Natural killer cell treated with Interleukin-12 subunit alpha and Interleukin-12 subunit beta and Interleukin-15 and Interleukin-18, amount 100 ng/mL, for 72 hours (primary cell): ENCODE results near the gene DLGAP3. TPM values are rescaled to one million over a fixed set of nuclear protein-coding genes. Genes with fewer than 3 reads are reported as not detected.
A peak's percentile ranks its signal among the peaks of the same experiment; 100 is the strongest.

Source experiments
- ATAC-seq, 2 donors: fragments of 150-1000 bp; cut with Tn5 transposase in 1 of 2; sonication (Bioruptor Pico), chemical (Tn5 transposase) in 1 of 2; 2 replicates each; pipeline ENCODE4 v1.10.0; 2021
- DNase-seq: peaks from one replicate; pipeline ENCODE4 v3.0.0; 2022; ENCODE audit warnings: low spot score
- H3K27ac Mint-ChIP-seq, 2 donors: 1 replicate in 1 of 2; 2 replicates in 1 of 2; pipeline ENCODE4 v1.8.0; 2022; ENCODE audit warnings: mixed read lengths in 2 of 2, mild to moderate bottlenecking in 1 of 2, moderate library complexity in 1 of 2
- H3K27me3 Mint-ChIP-seq, 2 donors: 1 replicate in 1 of 2; 2 replicates in 1 of 2; pipeline ENCODE4 v1.8.0; 2022; ENCODE audit warnings: mixed read lengths in 2 of 2
- H3K36me3 Mint-ChIP-seq: one replicate; pipeline ENCODE4 v1.8.0; 2022; ENCODE audit warnings: mixed read lengths
- H3K4me1 Mint-ChIP-seq, 2 donors: 1 replicate in 1 of 2; 2 replicates in 1 of 2; pipeline ENCODE4 v1.8.0; 2022; ENCODE audit warnings: low read depth in 2 of 2, mixed read lengths in 2 of 2, mild to moderate bottlenecking in 1 of 2
- H3K4me3 Mint-ChIP-seq: one replicate; pipeline ENCODE4 v1.8.0; 2022; ENCODE audit warnings: mixed read lengths
- H3K9me3 Mint-ChIP-seq: 2 replicates; pipeline ENCODE4 v1.8.0; 2022; ENCODE audit warnings: mixed read lengths
- total RNA-seq, 2 donors: library from RNA; stranded (reverse); gene quantifications; one replicate each; pipeline ENCODE4 v1.2.3, GENCODE V29; 2022

Gene DLGAP3
- total RNA-seq, 2 donors from 2014 or later = 0.71 to 0.73 TPM

GRCh38 chr1:34843392-34844251 is 85.8 kb downstream of the DLGAP3 start:
- peaks cover 19 to 26% of the 10 kb centered on the region in 2 donors for H3K4me1 Mint-ChIP-seq
- no peak for DNase-seq
- H3K4me3 Mint-ChIP-seq = peak overlapping the region; percentile 72
- no peaks in the 10 kb centered on the region for H3K9me3 Mint-ChIP-seq
- H3K27me3 Mint-ChIP-seq = no peaks in the 10 kb centered on the region
- ATAC-seq = no peak
- H3K36me3 Mint-ChIP-seq = peaks cover 4% of the 10 kb centered on the region
- H3K27ac Mint-ChIP-seq = peak overlapping the region; percentile 84 to 91

DNA sequence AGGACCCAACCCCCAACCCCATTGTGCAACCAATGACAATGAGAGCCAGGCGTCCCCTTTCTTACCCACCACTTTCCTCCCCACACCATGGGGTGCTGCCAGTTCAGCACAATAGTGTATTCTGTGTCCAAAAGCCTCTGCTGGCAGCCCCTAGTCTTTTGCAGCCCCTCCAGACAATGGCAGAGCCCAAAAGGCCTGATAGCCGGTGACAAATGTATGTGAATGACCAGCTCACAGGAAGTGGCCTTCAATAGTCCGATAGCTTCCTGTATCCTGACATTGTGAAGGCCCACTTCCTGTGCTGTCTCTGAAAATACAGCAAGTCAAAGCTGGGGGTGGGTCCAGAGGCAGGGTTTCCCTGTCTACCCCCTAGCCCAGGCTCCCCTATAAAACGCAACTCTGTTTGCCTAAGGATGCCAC is 86.5 kb downstream of the DLGAP3 start:
- Mint-ChIP-seq H3K9me3 (no peaks in the 10 kb centered on the region), H3K4me3 (peak overlapping the region; percentile 72), H3K27me3 (no peaks in the 10 kb centered on the region), H3K36me3 (no peaks in the 10 kb centered on the region), H3K4me1 (peaks cover 19 to 21% of the 10 kb centered on the region in 2 donors), H3K27ac (peak overlapping the region; percentile 84 to 91)
- DNase-seq (no peak), ATAC-seq (peak; percentile 68 to 69)

DNA sequence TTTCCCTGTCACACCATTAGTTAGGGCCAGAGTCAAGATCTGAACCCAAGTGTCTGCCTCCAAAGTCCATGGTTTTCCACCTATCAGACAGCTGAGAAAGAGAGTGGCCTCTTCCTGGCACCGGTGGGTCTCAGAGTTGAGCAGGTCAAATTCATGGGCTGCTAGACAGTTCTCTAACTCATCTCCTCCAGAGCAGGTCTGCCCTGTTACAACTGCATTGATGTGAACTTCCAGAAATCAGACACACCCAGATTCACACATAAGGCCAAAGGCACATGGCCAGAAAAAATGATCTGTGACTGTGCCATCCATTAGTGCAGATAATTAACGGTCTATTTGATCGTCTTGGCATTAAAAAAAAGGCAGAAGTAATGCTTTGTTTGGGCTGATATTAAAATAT is 87.4 kb downstream of the DLGAP3 start:
- no peaks in the 10 kb centered on the region for H3K9me3 Mint-ChIP-seq
- peak overlapping the region in 1 of 2 donors; percentile 91 for H3K27ac Mint-ChIP-seq
- DNase-seq = no peak
- no peaks in the 10 kb centered on the region for H3K27me3 Mint-ChIP-seq
- H3K36me3 Mint-ChIP-seq = no peaks in the 10 kb centered on the region
- ATAC-seq = no peak
- no peak overlapping the region for H3K4me3 Mint-ChIP-seq
- H3K4me1 Mint-ChIP-seq = peaks cover 19 to 21% of the 10 kb centered on the region in 2 donors

DNA sequence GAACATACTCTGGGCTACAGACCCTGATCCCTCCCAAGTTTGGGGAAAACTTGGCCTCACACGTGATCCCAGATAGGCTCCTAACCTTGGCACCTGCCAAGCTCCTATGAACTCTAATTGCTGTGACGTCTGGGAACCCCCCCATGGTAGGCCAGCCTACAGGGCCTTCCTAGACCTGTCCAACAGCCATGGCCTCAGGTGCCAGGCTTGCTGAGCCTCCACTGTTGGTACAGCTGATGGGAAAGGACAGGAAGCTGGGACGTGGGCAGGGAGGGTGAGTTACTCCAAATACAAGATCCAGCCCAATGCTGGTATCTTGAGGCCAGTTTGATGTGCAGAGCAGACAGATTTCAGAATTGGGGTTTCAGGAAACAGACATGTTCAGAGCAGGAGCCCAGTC is 89.0 kb downstream of the DLGAP3 start:
- DNase-seq (no peak), ATAC-seq (no peak)
- Mint-ChIP-seq H3K4me1 (peaks cover 19 to 21% of the 10 kb centered on the region in 2 donors), H3K36me3 (no peaks in the 10 kb centered on the region), H3K9me3 (no peaks in the 10 kb centered on the region), H3K27me3 (no peaks in the 10 kb centered on the region), H3K4me3 (no peak overlapping the region), H3K27ac (peak overlapping the region in 1 of 2 donors; percentile 68)

- H3K4me1 Mint-ChIP-seq = peaks cover 21 to 23% of the 10 kb centered on the region in 2 donors
- no peaks in the 10 kb centered on the region for H3K9me3 Mint-ChIP-seq
- no peak for DNase-seq
- no peak overlapping the region for H3K4me3 Mint-ChIP-seq
- H3K27me3 Mint-ChIP-seq = no peaks in the 10 kb centered on the region
- no peak for ATAC-seq
- no peaks in the 10 kb centered on the region for H3K36me3 Mint-ChIP-seq
- H3K27ac Mint-ChIP-seq = peak overlapping the region in 1 of 2 donors; percentile 68
These were observed 89.7 kb downstream of the DLGAP3 start for GRCh38 chr1:34839526-34840305.

GRCh38 chr1:34833711-34834110 is 95.7 kb downstream of the DLGAP3 start:
- H3K27ac Mint-ChIP-seq = no peak overlapping the region
- H3K4me3 Mint-ChIP-seq = no peak overlapping the region
- peaks cover 0 to 4% of the 10 kb centered on the region in 2 donors for H3K4me1 Mint-ChIP-seq
- no peaks in the 10 kb centered on the region for H3K9me3 Mint-ChIP-seq
- no peaks in the 10 kb centered on the region for H3K36me3 Mint-ChIP-seq
- ATAC-seq (no peak), DNase-seq (no peak)
- no peaks in the 10 kb centered on the region for H3K27me3 Mint-ChIP-seq

DNA sequence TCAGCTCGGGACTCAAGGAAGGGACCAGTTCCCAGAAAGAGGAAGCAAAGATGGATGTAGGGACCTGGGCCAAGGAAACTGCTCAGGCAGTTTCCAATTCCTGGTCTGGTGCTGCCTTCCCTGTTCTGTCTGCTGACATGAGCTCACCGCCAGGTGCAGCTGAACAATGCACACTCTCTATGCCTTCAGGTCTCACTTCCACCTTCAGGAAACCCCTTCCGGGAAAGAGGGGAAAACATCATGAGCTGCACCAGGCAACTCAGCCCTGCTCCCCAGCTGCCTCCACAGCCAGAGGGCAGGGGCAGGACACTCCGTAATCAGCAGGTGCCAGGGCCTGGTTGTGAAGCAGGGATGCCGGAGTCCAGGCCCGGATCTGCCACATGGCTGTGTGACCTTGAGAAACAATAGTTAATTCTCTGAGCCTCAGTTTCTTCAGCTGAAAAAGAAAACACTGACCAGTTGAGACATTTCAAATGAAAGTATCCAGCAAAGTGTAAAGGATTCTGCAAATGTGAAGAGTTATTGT is 97.7 kb downstream of the DLGAP3 start:
- DNase-seq = no peak
- Mint-ChIP-seq H3K27ac (no peak overlapping the region), H3K36me3 (no peaks in the 10 kb centered on the region), H3K27me3 (no peaks in the 10 kb centered on the region), H3K4me1 (peaks cover 0 to 4% of the 10 kb centered on the region in 2 donors), H3K4me3 (no peak overlapping the region), H3K9me3 (no peaks in the 10 kb centered on the region)
- no peak for ATAC-seq

- ATAC-seq = no peak
- Mint-ChIP-seq H3K36me3 (no peaks in the 10 kb centered on the region), H3K4me1 (no peaks in the 10 kb centered on the region), H3K27me3 (no peaks in the 10 kb centered on the region), H3K27ac (no peak overlapping the region), H3K4me3 (no peak overlapping the region), H3K9me3 (no peaks in the 10 kb centered on the region)
- no peak for DNase-seq
These were observed 100.2 kb downstream of the DLGAP3 start for GRCh38 chr1:34829250-34829649.

GRCh38 chr1:34828611-34829010 is 100.8 kb downstream of the DLGAP3 start:
- DNase-seq (no peak), ATAC-seq (no peak)
- Mint-ChIP-seq H3K4me3 (no peak overlapping the region), H3K27me3 (no peaks in the 10 kb centered on the region), H3K9me3 (no peaks in the 10 kb centered on the region), H3K4me1 (peaks cover 0 to 3% of the 10 kb centered on the region in 2 donors), H3K36me3 (no peaks in the 10 kb centered on the region), H3K27ac (no peak overlapping the region)

- Mint-ChIP-seq H3K4me3 (no peak overlapping the region), H3K27ac (no peak overlapping the region), H3K4me1 (peaks cover 0 to 3% of the 10 kb centered on the region in 2 donors), H3K9me3 (no peaks in the 10 kb centered on the region), H3K27me3 (no peaks in the 10 kb centered on the region), H3K36me3 (no peaks in the 10 kb centered on the region)
- no peak for DNase-seq
- no peak for ATAC-seq
These were observed 102.0 kb downstream of the DLGAP3 start for GRCh38 chr1:34827341-34827941.

- H3K4me1 Mint-ChIP-seq = peaks cover 0 to 3% of the 10 kb centered on the region in 2 donors
- ATAC-seq = no peak
- no peak for DNase-seq
- no peaks in the 10 kb centered on the region for H3K36me3 Mint-ChIP-seq
- H3K27ac Mint-ChIP-seq = no peak overlapping the region
- no peak overlapping the region for H3K4me3 Mint-ChIP-seq
- no peaks in the 10 kb centered on the region for H3K9me3 Mint-ChIP-seq
- no peaks in the 10 kb centered on the region for H3K27me3 Mint-ChIP-seq
These were observed 103.9 kb downstream of the DLGAP3 start for GRCh38 chr1:34825455-34826091.

GRCh38 chr1:34824817-34825454 is 104.5 kb downstream of the DLGAP3 start:
- ATAC-seq (no peak), DNase-seq (no peak)
- Mint-ChIP-seq H3K9me3 (no peaks in the 10 kb centered on the region), H3K36me3 (no peaks in the 10 kb centered on the region), H3K27ac (peak overlapping the region in 1 of 2 donors; percentile 0), H3K4me3 (no peak overlapping the region), H3K4me1 (peaks cover 0 to 3% of the 10 kb centered on the region in 2 donors), H3K27me3 (no peaks in the 10 kb centered on the region)

GRCh38 chr1:34822202-34822601 is 107.2 kb downstream of the DLGAP3 start:
- H3K4me1 Mint-ChIP-seq = peaks cover 0 to 3% of the 10 kb centered on the region in 2 donors
- H3K9me3 Mint-ChIP-seq = no peaks in the 10 kb centered on the region

More at GRCh38 chr1:34822202-34822601, 107.2 kb downstream of the DLGAP3 start:
- H3K27me3 Mint-ChIP-seq = no peaks in the 10 kb centered on the region
- DNase-seq = no peak
- H3K36me3 Mint-ChIP-seq = no peaks in the 10 kb centered on the region
- ATAC-seq = no peak
- no peak overlapping the region for H3K27ac Mint-ChIP-seq
- no peak overlapping the region for H3K4me3 Mint-ChIP-seq
